ENCODE measurements around the gene WDFY4.

The WDFY4 gene

DNA sequence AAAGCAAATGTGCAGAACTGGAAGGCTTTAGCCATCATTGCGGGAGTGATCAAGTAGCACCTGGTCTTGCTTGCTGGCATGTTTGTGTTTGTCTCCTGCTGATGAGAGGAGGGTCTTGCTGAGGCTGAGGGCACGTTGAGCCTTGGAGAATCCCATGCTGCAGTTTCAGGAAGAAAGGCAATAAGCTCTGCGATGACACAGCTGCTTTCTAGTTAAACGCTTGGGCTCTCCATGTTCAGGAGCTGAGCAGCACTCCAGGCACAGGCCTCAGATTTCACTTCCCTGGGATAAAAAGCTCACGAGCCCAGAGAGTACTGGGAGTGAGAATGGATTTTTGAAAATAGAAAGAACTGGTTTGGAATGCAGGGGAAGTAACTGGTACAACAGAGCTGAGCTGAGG, 154.2 kb downstream of the WDFY4 start:
- DNase-seq (ENCODE audit: extremely low spot score) = no peak
- no peak for TF ChIP-seq ARNT (IDR thresholded peaks at IDR 0.05)
- TF ChIP-seq ELF4 (IDR thresholded peaks at IDR 0.05) = no peak
- TF ChIP-seq, protein P1, sequence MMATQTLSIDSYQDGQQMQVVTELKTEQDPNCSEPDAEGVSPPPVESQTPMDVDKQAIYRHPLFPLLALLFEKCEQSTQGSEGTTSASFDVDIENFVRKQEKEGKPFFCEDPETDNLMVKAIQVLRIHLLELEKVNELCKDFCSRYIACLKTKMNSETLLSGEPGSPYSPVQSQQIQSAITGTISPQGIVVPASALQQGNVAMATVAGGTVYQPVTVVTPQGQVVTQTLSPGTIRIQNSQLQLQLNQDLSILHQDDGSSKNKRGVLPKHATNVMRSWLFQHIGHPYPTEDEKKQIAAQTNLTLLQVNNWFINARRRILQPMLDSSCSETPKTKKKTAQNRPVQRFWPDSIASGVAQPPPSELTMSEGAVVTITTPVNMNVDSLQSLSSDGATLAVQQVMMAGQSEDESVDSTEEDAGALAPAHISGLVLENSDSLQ (IDR thresholded peaks at IDR 0.05) = no peak
- TF ChIP-seq ZNF384 (IDR thresholded peaks at IDR 0.05) = no peak
- no peak for TF ChIP-seq FOXK2 (IDR thresholded peaks at IDR 0.05)
- no peak for TF ChIP-seq LEF1 (IDR thresholded peaks at IDR 0.05; ENCODE audit: borderline replicate concordance)
- TF ChIP-seq FOXM1 (IDR thresholded peaks at IDR 0.05; ENCODE audit: borderline replicate concordance) = no peak
- no peak for TF ChIP-seq BHLHE40 (IDR thresholded peaks at IDR 0.05; ENCODE audit: borderline replicate concordance)
- no peak for TF ChIP-seq NFRKB (IDR thresholded peaks at IDR 0.05)
- TF ChIP-seq HDGF (IDR thresholded peaks at IDR 0.05; ENCODE audit: borderline replicate concordance) = no peak
- TF ChIP-seq FOXA1 (IDR thresholded peaks at IDR 0.05) = no peak
- TF ChIP-seq SP1 (IDR thresholded peaks at IDR 0.05) = no peak
- TF ChIP-seq L3MBTL2 (conservative IDR thresholded peaks at IDR 0.05) = no peak
- TF ChIP-seq TARDBP (IDR thresholded peaks at IDR 0.05) = no peak
- no peak for TF ChIP-seq SUZ12 (IDR thresholded peaks at IDR 0.05)
- no peak for TF ChIP-seq CTBP1 (IDR thresholded peaks at IDR 0.05; ENCODE audit: borderline replicate concordance)
- CTCF ChIA-PET = no interaction called here
- POLR2A ChIA-PET = no interaction called here

DNA sequence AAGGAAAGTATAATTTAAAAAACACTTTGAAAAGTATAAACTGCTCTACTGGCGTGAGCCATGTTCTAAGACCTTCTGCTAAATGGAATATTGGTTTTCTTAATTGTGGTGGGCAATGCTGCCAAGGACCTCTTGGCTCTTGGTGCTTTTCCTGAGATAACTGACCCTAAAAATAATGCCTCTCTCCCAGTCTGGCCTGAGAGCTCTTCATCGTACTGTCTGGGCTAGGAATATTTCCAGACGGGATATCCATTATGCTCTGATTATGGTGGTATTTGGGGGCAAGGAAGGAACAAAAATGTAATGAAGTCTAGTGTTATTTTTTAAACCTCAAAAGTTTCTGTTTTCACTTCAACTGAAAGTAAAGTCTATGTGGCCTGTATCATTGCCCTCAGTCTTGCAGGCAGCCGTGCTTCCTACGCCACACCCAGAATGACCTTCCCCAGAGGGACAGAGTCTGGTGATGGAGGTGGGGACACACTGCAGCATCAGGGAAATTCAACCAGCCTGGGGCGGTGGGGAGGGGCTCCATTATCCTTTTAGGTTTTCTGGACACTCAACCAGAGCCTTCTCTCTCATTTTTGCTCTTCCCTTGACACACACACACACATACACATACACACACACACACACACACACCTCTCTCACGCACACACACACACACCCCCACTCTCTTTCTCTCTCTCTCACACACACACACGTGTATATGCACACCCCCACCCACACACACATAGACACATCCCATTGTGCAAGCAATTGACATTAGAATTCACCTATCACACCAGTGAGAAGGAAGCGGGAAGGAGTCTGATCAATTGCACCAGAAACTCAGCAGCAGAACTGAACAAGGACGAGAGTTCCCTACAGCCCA, 155.4 kb downstream of the WDFY4 start:
- TF ChIP-seq ZNF384 (IDR thresholded peaks at IDR 0.05) (no peak), FOXA1 (IDR thresholded peaks at IDR 0.05) (no peak), NFRKB (IDR thresholded peaks at IDR 0.05) (no peak), HDGF (IDR thresholded peaks at IDR 0.05; ENCODE audit: borderline replicate concordance) (no peak), ARNT (IDR thresholded peaks at IDR 0.05) (no peak), CTBP1 (IDR thresholded peaks at IDR 0.05; ENCODE audit: borderline replicate concordance) (no peak), FOXK2 (IDR thresholded peaks at IDR 0.05) (no peak), FOXM1 (IDR thresholded peaks at IDR 0.05; ENCODE audit: borderline replicate concordance) (no peak), SUZ12 (IDR thresholded peaks at IDR 0.05) (no peak), LEF1 (IDR thresholded peaks at IDR 0.05; ENCODE audit: borderline replicate concordance) (no peak), L3MBTL2 (conservative IDR thresholded peaks at IDR 0.05) (no peak), BHLHE40 (IDR thresholded peaks at IDR 0.05; ENCODE audit: borderline replicate concordance) (no peak), SP1 (IDR thresholded peaks at IDR 0.05) (no peak), ELF4 (IDR thresholded peaks at IDR 0.05) (no peak)
- TF ChIP-seq, protein P1 (IDR thresholded peaks at IDR 0.05) = no peak
- ChIA-PET POLR2A (no interaction called here), CTCF (no interaction called here)
- no peak for DNase-seq (ENCODE audit: extremely low spot score)

DNA sequence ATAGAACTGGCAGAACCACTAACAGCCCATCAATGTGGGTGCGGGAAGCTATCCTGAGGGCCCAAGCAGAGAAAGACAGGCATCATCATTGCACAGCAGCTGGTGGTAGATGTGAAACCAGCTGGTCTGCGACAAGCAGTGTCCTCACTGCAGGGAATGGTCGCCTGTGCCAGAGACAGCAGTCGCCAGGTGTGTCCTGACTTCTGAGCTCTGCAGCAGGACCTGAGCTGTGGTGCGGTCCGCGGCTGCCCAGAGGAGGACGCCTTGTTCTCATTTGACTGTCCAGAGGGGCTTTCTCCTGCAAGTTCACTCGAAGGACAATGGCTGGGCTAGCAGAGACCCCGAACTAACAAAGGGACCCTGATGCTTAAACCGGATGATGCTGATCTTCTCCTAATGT, 157.6 kb downstream of the WDFY4 start:
- ChIA-PET POLR2A (no interaction called here), CTCF (no interaction called here)
- TF ChIP-seq SP1 (IDR thresholded peaks at IDR 0.05) = no peak
- TF ChIP-seq ARNT (IDR thresholded peaks at IDR 0.05) = no peak
- TF ChIP-seq, protein P1 (IDR thresholded peaks at IDR 0.05) = no peak
- TF ChIP-seq FOXM1 (IDR thresholded peaks at IDR 0.05; ENCODE audit: borderline replicate concordance) = no peak
- no peak for TF ChIP-seq L3MBTL2 (conservative IDR thresholded peaks at IDR 0.05)
- no peak for TF ChIP-seq HDGF (IDR thresholded peaks at IDR 0.05; ENCODE audit: borderline replicate concordance)
- no peak for TF ChIP-seq ZNF384 (IDR thresholded peaks at IDR 0.05)
- no peak for TF ChIP-seq BHLHE40 (IDR thresholded peaks at IDR 0.05; ENCODE audit: borderline replicate concordance)
- no peak for TF ChIP-seq FOXK2 (IDR thresholded peaks at IDR 0.05)
- no peak for TF ChIP-seq TARDBP (IDR thresholded peaks at IDR 0.05)
- DNase-seq (ENCODE audit: extremely low spot score) = no peak

DNA sequence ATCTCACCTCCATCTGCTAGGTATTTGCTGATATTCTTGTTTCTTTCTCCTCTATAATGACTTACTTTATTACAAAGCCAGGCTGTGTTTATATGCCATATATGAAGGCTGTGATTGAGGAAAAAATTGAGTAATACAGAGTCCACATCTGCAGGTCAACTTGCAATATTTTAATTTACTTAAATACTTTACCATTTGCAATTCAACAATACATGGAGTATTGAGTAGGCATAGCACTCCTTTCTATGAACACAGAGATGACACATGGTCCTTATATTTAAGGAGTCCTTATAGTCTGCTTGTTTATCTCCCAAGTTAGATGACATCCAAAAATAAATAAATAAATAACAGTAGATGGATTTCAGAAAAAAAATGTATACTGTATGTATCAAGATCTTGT, 158.5 kb downstream of the WDFY4 start:
- no peak for DNase-seq (ENCODE audit: extremely low spot score)
- TF ChIP-seq FOXM1 (IDR thresholded peaks at IDR 0.05; ENCODE audit: borderline replicate concordance) (no peak), FOXK2 (IDR thresholded peaks at IDR 0.05) (no peak)
- ChIA-PET CTCF (no interaction called here), POLR2A (no interaction called here)

DNA sequence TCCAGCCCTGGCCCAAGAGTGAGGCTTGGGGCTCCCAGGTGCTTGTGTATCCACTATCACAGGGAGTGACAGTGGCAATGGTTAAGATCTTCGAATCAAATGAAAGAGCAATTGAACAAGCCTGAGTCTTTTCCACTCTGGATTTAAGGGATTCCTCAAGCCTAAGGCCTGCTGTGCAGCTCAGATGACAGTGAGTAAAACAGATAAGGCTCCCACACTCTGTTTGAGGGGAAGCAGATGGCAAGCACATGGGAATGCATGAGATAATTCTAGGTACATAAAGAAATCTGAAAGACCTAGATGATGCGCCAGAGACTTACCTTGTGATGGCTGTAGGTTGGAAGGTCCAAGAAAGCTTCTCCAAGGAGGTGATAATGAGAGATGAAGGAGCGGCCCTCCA, 159.9 kb downstream of the WDFY4 start:
- CTCF ChIA-PET = interaction anchor here (0.7 kb wide), 1 partner anchor 9 kb away, joined by 3 read pairs; no protein-coding TSS in a partner anchor
- no peak for DNase-seq (ENCODE audit: extremely low spot score)
- TF ChIP-seq FOXK2 (IDR thresholded peaks at IDR 0.05) = no peak
- TF ChIP-seq ZNF384 (IDR thresholded peaks at IDR 0.05) = no peak
- TF ChIP-seq CTBP1 (IDR thresholded peaks at IDR 0.05; ENCODE audit: borderline replicate concordance) = no peak
- TF ChIP-seq FOXA1 (IDR thresholded peaks at IDR 0.05) = no peak
- TF ChIP-seq SUZ12 (IDR thresholded peaks at IDR 0.05) = no peak
- TF ChIP-seq BHLHE40 (IDR thresholded peaks at IDR 0.05; ENCODE audit: borderline replicate concordance) = no peak
- TF ChIP-seq L3MBTL2 (conservative IDR thresholded peaks at IDR 0.05) = no peak
- TF ChIP-seq ELF4 (IDR thresholded peaks at IDR 0.05) = no peak
- no peak for TF ChIP-seq FOXM1 (IDR thresholded peaks at IDR 0.05; ENCODE audit: borderline replicate concordance)
- TF ChIP-seq TARDBP (IDR thresholded peaks at IDR 0.05) = no peak
- no peak for TF ChIP-seq ARNT (IDR thresholded peaks at IDR 0.05)
- TF ChIP-seq LEF1 (IDR thresholded peaks at IDR 0.05; ENCODE audit: borderline replicate concordance) = no peak
- TF ChIP-seq HDGF (IDR thresholded peaks at IDR 0.05; ENCODE audit: borderline replicate concordance) = no peak
- TF ChIP-seq SP1 (IDR thresholded peaks at IDR 0.05) = no peak
- TF ChIP-seq, protein P1 (IDR thresholded peaks at IDR 0.05) = no peak
- no peak for TF ChIP-seq NFRKB (IDR thresholded peaks at IDR 0.05)
- POLR2A ChIA-PET = no interaction called here

Data from HEK293T (cell line).